Ascending aorta (tissue), 2 donors: ENCODE results near the gene MRC2. TPM values are rescaled to one million over a fixed set of nuclear protein-coding genes. Genes with fewer than 3 reads are reported as not detected.

Source experiments
- DNase-seq, 2 donors: peaks; one replicate each; pipeline ENCODE4 v3.0.0-alpha.2; 2019; ENCODE audit warnings: low spot score in 2 of 2
- H3K27ac ChIP-seq, 2 donors: fragments of 200-600 bp; sonication (generic); one replicate each; pipeline ENCODE4 v1.5.1; 2016 to 2017; ENCODE audit warnings: mild to moderate bottlenecking in 1 of 2
- H3K27me3 ChIP-seq: fragments of 200-600 bp; sonication (generic); one replicate; pipeline ENCODE4 v1.5.1; 2017
- H3K36me3 ChIP-seq, 2 donors: fragments of 200-600 bp; sonication (generic); one replicate each; pipeline ENCODE4 v1.5.1; 2016
- H3K4me1 ChIP-seq, 2 donors: fragments of 200-600 bp; sonication (generic); one replicate each; pipeline ENCODE4 v1.5.1; 2016 to 2017; ENCODE audit warnings: mild to moderate bottlenecking in 1 of 2
- H3K4me3 ChIP-seq, 2 donors: fragments of 200-600 bp; sonication (generic); one replicate each; pipeline ENCODE4 v1.5.1; 2016 to 2017; ENCODE audit warnings: mild to moderate bottlenecking in 1 of 2
- H3K9me3 ChIP-seq, 2 donors: fragments of 200-600 bp; sonication (generic); one replicate each; pipeline ENCODE4 v1.5.1; 2016
- intact Hi-C: fragments of 100-400 bp; cut with DNase I; formaldehyde crosslinking; loops from one replicate; pipeline ENCODE4 v1.15.1; 2023
- total RNA-seq: library from RNA; depleted of rRNA; stranded (reverse); fragments of >200 nt; gene quantifications from one replicate; pipeline ENCODE4 v1.1.0, GENCODE V29; 2016
- TF ChIP-seq, protein P1 (sequence below), 3 experiments: fragments of 200-600 bp in 2 of 3; fragments of 450-650 bp in 1 of 3; sonication (generic) in 2 of 3; IDR thresholded peaks; one replicate each; pipeline ENCODE4 v1.5.1; 2016 to 2019; ENCODE audit warnings: antibody characterized with exemption in 3 of 3, mild to moderate bottlenecking in 1 of 3, moderate library complexity in 1 of 3

The MRC2 gene
- total RNA-seq, 1 donor from 2014 or later = 147 TPM

DNA sequence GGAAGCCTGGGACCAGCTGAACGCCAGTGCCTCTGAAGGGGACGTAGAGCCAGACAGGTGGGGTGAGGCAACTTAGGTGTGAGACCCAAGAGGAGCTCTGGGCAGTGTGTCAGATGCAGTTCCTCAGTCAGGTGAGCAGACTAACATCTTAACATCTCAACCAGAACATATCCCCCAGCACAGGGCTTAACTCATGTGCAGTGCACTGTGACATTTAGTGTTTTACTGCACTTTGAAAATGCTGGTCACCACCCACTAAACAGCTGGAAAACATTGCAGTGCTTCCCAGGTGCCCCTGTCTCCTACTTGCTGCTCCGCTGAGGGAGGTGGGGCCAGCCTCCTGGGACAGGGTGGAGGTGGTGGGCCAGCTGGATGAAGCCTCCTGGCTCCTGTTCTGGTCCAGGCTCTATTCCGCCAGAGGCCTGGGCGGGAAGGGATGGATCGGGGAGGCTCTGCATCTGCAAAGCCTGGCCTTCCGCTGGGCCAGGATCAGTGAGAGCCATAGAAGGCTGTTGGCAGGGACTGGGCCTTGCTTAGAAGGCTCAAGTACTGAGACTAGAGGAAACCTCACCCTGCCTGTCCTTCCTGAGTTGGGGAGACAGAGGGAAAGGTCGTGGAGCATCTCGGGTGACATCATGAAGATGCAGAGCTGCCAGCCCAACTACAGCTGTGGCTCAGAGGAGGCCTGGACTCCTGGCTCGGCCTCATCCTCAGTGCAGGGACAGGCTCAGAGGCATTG lies 7.9 kb upstream of the MRC2 start:
- no peak overlapping the region for H3K27ac ChIP-seq
- TF ChIP-seq, protein P1, sequence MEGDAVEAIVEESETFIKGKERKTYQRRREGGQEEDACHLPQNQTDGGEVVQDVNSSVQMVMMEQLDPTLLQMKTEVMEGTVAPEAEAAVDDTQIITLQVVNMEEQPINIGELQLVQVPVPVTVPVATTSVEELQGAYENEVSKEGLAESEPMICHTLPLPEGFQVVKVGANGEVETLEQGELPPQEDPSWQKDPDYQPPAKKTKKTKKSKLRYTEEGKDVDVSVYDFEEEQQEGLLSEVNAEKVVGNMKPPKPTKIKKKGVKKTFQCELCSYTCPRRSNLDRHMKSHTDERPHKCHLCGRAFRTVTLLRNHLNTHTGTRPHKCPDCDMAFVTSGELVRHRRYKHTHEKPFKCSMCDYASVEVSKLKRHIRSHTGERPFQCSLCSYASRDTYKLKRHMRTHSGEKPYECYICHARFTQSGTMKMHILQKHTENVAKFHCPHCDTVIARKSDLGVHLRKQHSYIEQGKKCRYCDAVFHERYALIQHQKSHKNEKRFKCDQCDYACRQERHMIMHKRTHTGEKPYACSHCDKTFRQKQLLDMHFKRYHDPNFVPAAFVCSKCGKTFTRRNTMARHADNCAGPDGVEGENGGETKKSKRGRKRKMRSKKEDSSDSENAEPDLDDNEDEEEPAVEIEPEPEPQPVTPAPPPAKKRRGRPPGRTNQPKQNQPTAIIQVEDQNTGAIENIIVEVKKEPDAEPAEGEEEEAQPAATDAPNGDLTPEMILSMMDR (IDR thresholded peaks at IDR 0.05) = no peak
- H3K27me3 ChIP-seq = no peaks in the 10 kb centered on the region

DNA sequence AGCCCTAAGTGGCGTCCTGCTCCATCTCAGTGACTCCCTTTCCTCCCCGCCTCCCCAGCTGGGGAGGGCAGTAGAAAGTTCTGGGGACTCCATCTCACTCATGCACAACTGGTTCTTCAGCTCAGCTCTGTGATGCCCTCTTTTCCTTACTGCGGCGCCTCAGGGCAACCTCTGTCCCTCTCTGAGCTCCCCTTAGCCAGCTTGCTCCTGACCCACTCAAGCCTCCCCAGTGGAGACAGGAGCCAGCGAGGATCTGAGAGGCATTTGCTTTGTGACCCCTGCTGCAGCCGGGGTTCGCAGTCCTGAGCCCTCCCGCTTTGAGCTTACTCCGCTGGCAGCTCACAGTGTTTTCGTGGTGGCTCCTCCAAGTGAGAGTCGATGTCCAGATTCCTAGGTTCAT lies 6.2 kb upstream of the MRC2 start:
- no peaks in the 10 kb centered on the region for H3K9me3 ChIP-seq
- no peaks in the 10 kb centered on the region for H3K4me1 ChIP-seq
- TF ChIP-seq, protein P1 (IDR thresholded peaks at IDR 0.05) = no peak
- H3K4me3 ChIP-seq = no peak overlapping the region
- intact Hi-C loops = no loop called here
- no peaks in the 10 kb centered on the region for H3K27me3 ChIP-seq
- no peak overlapping the region for H3K27ac ChIP-seq
- peaks cover 0 to 2% of the 10 kb centered on the region in 2 donors for H3K36me3 ChIP-seq
- DNase-seq = no peak

More for the DNA sequence above, 7.9 kb upstream of the MRC2 start:
- Histone ChIP-seq H3K36me3 (peaks cover 2 to 14% of the 10 kb centered on the region in 2 donors), H3K4me1 (no peaks in the 10 kb centered on the region), H3K9me3 (no peaks in the 10 kb centered on the region), H3K4me3 (no peak overlapping the region)
- no peak for DNase-seq
- intact Hi-C loops = no loop called here

DNA sequence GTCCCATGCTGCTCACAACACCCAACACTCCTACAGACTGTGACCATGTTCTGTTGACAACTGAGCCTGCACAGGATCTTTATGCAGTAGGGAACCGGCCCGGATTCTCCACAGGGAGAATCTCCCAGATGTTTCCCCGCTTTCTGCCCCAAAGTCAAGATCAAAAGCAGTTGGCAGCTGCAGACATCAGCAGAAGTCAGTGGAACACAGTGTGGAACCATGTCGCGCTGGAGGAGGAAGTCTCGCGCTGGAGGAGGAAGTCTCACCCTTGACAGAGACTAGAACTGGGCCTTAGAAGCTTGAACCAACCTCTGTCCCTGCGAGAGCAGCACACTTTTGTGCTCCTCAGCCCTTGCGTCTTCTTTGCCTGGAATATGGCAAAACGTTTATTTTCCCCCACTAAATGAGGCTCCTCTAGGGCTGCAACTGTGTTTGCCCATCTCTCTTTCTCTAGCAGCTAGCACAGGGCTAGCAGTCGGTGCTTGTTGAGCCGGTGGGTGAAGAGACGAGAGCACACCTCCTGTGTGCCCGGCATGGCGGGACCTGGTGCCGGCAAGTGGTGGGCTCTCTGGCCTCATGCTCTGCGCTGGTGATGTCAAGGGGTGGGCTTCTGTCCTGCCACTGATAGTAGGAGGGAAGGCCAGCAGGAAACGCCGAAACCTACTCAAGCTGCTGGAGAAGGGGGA lies 2.1 kb upstream of the MRC2 start:
- Histone ChIP-seq H3K27me3 (no peaks in the 10 kb centered on the region), H3K4me1 (peaks cover 3 to 4% of the 10 kb centered on the region in 2 donors), H3K9me3 (no peaks in the 10 kb centered on the region), H3K36me3 (no peaks in the 10 kb centered on the region), H3K4me3 (no peak overlapping the region), H3K27ac (peak overlapping the region in 1 of 2 donors; percentile 98)
- intact Hi-C loops = loop anchor here (5.0 kb wide), 1 partner anchor 57 kb away; no protein-coding TSS in a partner anchor
- DNase-seq = peak in 1 of 2 donors; percentile 55
- TF ChIP-seq, protein P1 (IDR thresholded peaks at IDR 0.05) = no peak

DNA sequence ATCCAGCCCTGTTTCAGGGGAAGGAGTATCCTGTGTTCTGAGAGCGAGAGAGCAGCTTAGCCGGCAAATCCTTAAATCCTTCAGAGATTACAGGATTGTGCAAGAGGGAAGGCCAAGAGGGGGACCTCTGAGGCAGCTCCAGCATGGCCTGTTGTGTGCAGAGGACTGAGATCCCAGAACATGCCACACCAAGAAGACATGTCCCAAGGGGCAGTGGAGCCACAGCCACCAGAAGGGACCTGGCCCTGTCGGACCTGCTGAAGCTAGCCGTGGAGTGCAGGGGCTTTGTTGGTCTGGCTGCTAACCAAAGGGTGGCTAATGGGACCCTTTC lies 1.6 kb upstream of the MRC2 start:
- intact Hi-C loops = loop anchor here (5.0 kb wide), 1 partner anchor 56 kb away; no protein-coding TSS in a partner anchor

DNA sequence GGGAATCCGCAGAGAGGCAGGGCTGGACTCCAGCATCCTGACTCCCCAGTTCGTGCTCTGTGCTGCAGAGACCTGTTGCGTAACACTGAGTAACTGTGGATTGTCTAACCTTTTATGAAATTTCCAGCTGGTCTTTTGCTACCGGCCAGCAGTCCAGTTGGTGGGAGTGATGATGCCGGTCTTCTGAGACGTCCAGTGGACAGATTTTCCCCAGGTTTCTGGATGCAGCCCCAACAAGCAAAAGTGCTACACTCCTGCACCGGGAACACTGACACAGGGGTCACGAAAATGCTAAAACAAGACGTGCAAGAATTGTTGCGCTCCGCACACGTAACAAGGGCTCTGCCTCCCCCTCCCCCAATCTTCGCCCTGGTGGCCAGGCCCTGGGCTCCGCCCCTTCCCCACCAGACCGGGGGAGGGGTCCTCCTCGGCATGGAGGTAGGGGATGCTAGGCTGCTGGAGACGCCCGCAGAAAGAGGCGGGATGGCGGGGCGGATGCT lies 701 bp upstream of the MRC2 start:
- intact Hi-C loops = loop anchor here (1.0 to 5.0 kb wide), 2 partner anchors 26 to 56 kb away; no protein-coding TSS in a partner anchor
- no peaks in the 10 kb centered on the region for H3K27me3 ChIP-seq

More for the DNA sequence above, 1.6 kb upstream of the MRC2 start:
- Histone ChIP-seq H3K4me1 (peaks cover 3 to 9% of the 10 kb centered on the region in 2 donors), H3K27ac (peak overlapping the region; percentile 83 to 98), H3K4me3 (no peak overlapping the region), H3K36me3 (no peaks in the 10 kb centered on the region), H3K27me3 (no peaks in the 10 kb centered on the region), H3K9me3 (no peaks in the 10 kb centered on the region)
- DNase-seq = peak in 1 of 2 donors; percentile 59
- TF ChIP-seq, protein P1 (IDR thresholded peaks at IDR 0.05) = no peak

More for the DNA sequence above, 701 bp upstream of the MRC2 start:
- TF ChIP-seq, protein P1 (IDR thresholded peaks at IDR 0.05) = no peak
- peak overlapping the region; percentile 83 to 98 for H3K27ac ChIP-seq
- DNase-seq = peak in 1 of 2 donors; percentile 84
- no peaks in the 10 kb centered on the region for H3K9me3 ChIP-seq
- H3K4me3 ChIP-seq = peak overlapping the region; percentile 68 to 78
- peaks cover 3 to 13% of the 10 kb centered on the region in 2 donors for H3K4me1 ChIP-seq
- H3K36me3 ChIP-seq = no peaks in the 10 kb centered on the region
